Left forelimb (tissue), 1 donor: ENCODE measurements around the gene ZBTB12.
"Not testable (repeated sequence)": the region's sequence is repeated elsewhere in the genome, so short reads cannot be mapped to it uniquely, and the experiment has no call there.

Experiments
- DNase-seq: peaks from one replicate; pipeline ENCODE4 v3.0.0-alpha.2; 2018; ENCODE audit warnings: low spot score

ZBTB12 gene

GRCh38 chr6:31874836-31875572 is 26.9 kb downstream of the ZBTB12 start:
- no peak for DNase-seq

GRCh38 chr6:31874084-31874670 is 27.7 kb downstream of the ZBTB12 start:
- no peak for DNase-seq

GRCh38 chr6:31871046-31871659 is 30.7 kb downstream of the ZBTB12 start:
- DNase-seq, result no peak

DNA sequence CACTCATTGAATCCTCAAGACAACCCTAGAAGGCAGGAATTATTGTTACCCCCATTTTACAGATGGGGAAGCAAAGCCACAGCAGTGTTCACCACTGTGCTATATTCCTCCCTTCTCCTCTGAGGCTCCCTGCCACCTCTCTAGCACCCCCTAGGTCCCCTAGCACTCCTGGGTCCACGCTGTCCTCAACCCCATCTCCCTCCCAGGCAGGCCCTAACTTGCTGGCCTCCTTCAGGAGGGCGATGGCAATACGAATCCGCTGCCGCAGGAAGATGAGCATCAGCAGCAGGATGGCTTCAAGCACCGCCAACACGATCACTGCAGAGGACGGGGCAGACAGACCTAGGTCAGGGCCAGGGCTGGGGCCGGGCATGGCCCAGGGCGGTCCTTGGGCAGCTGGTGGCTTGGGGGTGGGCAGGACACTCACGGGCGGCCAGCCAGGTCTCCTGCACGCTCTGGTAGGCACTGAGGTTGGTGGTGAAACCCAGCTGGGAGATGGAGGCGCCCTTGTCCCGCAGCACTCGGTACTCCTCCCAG is 31.4 kb downstream of the ZBTB12 start:
- DNase-seq, result no peak

DNA sequence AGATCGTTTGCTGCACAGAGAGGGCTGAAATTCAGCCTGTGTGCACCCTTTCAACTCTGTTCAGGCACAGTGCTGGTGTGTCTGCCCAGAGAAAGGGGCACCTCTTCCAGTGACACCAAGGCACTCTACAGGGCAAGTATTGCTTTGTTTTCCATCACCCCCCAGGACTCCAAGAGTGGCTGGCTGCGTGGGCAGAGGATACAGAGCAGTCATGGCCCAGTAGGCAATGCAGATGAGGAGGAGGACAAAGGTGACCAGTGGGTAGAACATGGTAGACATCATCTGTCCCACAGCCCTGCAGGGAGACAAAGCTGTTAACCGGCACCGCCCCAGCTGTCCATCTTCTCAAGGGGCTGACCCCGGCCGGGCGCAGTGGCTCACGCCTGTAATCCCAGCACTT is 32.5 kb downstream of the ZBTB12 start:
- no peak for DNase-seq

DNA sequence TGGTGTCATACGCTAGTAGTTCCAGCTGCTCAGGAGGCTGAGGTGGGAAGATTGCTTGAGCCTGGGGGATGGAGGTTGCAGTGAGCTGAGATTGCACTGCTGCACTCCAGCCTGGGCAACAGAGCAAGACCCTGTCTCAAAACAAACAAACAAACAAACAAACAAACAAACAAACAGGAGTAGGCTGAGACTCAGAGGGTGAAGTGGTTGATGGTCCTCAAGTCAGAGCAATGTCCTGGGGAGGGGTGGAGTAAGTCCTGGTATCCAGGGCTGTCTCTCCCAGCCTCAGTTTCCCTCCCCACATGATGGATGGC is 33.3 kb downstream of the ZBTB12 start:
- DNase-seq, result not testable (repeated sequence)

GRCh38 chr6:31865205-31866118 is 36.4 kb downstream of the ZBTB12 start:
- no peak for DNase-seq

DNA sequence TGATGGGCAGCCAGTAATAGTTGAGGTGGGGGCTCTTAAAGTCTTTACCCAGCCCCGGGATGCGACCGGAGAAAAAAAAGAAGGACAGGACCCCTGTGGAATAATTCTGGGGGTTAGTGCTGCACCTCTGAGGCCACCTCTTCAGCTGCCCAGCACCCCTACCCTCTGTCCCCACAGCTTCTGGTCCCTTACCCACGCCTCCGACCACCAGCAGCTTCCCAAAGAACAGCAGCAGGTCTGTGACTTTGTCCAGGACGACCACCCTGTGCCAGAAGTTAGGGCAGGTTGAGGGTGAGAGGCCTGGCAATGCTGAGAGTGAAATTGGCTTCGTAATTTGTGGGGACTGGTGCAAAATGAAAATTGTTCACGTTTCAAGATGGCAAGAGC is 37.1 kb downstream of the ZBTB12 start:
- DNase-seq, result no peak

DNA sequence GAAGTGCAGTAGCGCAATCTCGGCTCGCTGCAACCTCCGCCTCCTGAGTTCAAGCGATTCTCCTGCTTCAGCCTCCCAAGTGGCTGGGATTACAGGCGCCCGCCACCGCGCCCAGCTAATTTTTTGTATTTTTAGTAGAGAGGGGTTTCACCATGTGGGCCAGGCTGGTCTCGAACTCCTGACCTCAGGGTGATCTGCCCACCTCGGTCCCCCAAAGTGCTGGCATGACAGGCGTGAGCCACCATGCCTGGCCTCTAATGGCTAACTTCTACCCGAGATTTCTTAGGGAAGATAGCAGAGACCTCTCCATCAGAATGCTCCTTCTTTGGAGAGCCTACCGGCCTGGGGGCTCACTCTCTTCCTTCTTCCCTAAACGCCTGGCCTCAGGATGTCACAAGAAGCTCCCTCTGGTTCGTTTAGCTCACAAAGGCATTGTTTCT is 37.7 kb downstream of the ZBTB12 start:
- not testable (repeated sequence) for DNase-seq

DNA sequence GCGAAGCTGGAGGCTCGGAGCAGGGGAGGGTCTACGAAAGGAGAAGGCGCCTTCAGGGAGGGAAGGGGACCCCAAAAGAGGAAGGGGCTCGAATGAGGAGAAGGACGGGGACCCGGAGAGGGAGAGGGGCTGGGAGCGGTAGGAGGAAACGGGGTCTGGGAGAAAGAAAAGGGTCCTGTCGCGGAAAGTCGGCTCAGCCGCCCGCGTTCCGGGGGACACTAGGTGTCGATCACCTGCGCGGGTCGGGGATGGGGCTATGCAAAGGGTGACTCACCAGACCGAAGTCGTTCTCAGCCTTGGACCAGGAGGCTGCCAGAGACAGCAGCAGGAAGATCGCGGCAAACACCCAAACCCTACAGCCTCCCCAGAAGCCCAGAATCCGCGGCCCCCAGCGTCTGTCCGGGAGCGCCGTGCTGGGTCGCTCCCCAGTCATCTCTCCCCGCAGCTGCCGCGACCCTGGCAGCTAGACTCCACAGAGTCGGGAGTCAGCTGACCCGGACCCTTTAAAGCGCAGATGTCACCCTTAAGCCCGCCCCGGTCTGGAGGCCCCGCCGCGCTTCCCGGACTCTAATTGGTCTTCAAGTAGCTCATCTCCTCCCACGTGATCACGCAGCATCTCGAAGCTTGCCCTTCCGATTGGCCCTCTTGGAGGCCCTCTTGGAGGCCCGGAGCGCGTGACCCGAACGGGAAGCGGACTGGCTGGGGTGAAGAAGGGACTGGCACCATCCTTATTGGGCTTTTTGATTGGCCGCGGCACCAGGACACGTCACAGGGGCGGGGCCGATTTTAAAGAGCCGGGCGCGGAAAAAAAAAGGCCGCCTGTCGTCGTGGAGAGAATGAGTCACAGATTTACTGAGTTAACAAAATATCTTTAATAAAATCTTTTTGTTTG is 39.3 kb downstream of the ZBTB12 start, which contains the start of gene NEU1:
TSS of gene NEU1 (minus strand) at position 478 of the 892 bp plus-strand sequence. CDS start at position 433, 45 bp downstream.
- DNase-seq, result peak; percentile 97

DNA sequence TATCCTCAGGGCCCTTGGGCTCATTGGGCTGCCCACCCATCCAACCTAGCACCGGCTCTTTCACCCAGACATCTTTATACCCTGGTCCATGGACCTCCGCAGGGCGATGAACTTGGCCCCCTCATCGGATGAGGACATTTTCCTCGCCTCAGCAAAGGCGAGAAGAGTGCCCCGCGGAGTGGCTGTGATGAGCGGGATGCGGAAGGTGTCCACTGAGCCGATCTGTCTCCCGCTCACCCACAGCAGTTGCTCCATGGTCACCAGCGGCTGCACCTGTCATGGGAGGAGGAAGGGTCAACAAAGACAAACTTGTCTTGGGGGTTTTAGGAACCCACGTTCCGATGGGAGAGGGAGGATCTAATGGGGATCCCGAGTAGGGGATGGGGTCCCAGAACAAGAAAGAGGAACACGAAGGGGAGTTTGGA is 40.0 kb downstream of the ZBTB12 start:
- DNase-seq, result no peak

DNA sequence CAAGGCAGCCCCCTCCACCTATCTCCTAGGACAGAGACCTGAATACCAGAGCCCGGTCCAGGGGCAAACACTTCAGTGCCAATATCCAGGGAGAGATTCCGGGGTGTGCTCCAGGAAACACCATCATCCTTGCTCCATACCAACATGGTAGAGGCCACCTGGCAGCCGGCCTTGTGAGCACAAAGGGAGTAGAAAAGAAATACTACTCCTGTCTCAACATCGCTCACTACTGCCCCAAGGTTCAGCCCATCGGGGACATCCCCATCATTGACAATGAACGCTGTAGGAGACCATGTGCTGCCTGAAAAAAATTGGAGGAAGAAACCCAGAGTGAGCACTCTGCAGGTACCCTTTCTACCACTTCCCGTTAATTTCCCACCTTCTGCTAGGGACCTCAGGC is 40.7 kb downstream of the ZBTB12 start:
- no peak for DNase-seq

- DNase-seq, result no peak
These were observed 41.5 kb downstream of the ZBTB12 start for GRCh38 chr6:31860349-31860748.

DNA sequence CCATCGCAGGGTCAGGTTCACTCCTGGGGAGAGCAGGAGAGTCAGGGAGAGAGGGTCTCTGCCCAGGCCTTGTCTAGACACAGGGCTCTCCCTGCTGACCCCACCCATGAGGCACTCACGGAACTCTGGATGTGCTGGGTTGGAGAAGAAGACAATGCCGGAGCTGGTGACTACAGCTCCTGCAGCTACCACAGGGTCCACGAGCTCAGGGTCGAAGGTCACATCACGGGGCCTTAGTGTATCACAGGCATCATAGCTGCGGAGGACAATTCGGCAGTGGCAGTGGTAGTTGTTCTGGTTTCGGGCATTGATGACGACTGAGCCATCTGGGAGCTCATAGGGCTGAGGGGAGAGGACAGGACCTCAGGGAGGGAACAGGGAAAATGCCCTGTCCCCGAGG is 42.0 kb downstream of the ZBTB12 start:
- DNase-seq, result no peak

- DNase-seq, result no peak
These were observed 43.2 kb downstream of the ZBTB12 start for GRCh38 chr6:31858707-31859106.

DNA sequence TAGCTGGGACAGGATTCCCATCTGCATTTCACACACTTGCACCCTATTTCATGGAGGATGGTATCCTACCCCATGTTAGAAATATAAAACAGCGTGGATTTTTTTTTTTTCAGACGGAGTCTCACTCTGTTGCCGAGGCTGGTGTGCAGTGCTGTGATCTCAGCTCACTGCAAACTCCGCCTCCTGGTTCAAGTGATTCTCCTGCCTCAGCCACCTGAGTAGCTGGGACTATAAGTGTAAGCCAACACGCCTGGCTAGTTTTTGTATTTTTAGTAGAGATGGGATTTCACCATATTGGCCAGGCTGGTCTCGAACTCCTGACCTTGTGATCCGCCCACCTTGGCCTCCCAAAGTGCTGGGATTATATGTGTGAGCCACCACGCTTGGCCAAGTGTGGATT is 44.1 kb downstream of the ZBTB12 start:
- DNase-seq, result not testable (repeated sequence)

DNA sequence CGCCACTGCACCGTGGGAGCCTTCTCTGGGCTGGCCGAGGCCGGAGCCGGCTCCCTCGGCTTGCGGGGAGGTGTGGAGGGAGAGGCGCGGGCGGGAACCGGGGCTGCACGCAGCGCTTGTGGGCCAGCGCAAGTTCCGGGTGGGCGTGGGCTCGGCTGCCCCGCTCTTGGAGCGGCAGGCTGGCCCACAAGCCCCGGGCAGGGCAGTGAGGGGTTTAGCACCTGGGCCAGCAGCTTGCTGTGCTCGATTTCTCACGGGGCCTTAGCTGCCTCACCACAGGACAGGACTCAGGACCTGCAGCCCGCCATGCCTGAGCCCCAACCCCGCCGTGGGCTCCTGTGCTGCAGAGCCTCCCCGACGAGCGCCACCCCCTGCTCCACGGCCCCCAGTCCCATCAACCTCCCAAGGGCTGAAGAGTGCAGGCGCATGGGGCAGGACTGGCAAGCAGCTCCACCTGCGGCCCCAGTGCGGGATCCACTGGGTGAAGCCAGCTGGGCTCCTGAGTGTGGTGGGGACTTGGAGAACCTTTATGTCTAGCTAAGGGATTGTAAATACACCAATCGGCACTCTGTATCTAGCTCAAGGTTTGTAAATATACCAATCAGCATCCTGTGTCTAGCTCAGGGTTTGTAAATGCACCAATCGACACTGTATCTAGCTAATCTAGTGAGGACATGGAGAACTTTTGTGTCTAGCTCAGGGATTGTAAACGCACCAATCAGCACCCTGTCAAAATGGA is 49.7 kb downstream of the ZBTB12 start:
- DNase-seq, result not testable (repeated sequence)

- DNase-seq, result no peak
These were observed 50.4 kb downstream of the ZBTB12 start for GRCh38 chr6:31851485-31851832.

DNA sequence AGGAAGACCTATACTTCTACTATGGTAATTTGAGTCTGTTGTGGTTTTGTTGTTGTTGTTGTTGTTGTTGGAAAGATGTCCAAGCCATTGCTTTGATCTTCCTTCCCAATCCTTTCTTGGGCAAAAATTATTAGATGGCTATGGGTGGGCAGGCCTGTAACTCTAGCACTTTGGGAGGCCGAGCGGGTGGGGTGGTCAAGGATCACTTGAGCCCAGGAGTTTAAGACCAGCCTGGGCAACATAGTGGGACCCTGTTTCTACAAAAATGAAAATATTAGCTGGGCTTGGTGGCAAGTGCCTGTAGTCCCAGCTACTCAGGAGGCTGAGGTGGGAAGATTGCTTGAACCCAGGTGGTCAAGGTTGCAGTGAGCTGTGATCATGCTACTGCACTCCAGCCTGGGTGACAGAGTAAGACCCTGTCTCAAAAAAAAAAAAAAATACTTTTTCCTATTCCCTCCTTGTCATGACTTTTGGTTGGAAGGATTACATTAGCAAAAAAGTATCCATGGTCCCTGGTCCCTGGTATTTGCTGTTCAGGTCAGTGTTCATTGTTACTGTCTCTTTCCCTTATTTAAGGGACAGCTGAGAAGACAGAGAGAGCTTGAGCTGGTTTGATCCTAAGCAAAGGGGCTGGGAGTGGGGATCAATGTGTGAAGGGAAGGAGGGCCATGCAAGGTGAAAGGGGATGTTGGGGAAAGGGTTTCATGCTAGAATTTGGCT is 51.0 kb downstream of the ZBTB12 start:
- no peak for DNase-seq
